SU-DHL-6 (cell line): ENCODE data around the gene FOXK1.

ENCODE experiments used
- H2AFZ ChIP-seq: fragments of 200-600 bp; sonication (generic); 2 replicates; pipeline ENCODE4 v1.6.1; 2014; ENCODE audit warnings: low read depth, mild to moderate bottlenecking, moderate library complexity, mixed read lengths, antibody characterized with exemption, low read length; ENCODE audit not compliant: severe bottlenecking
- H3F3A ChIP-seq: fragments of 200-600 bp; shearing (Covaris generic); 2 replicates; pipeline ENCODE4 v1.6.0; 2016; ENCODE audit warnings: antibody characterized with exemption, mild to moderate bottlenecking; ENCODE audit not compliant: insufficient read depth
- H3K27ac ChIP-seq: fragments of 200-600 bp; sonication (generic); 2 replicates; pipeline ENCODE4 v1.5.1; 2016; ENCODE audit warnings: low read depth, mild to moderate bottlenecking, low read length, moderate library complexity, mixed read lengths
- H3K27me3 ChIP-seq: fragments of 200-600 bp; sonication (generic), shearing (Covaris generic); 2 replicates; pipeline ENCODE4 v1.6.0; 2014; ENCODE audit warnings: mild to moderate bottlenecking, low read length
- H3K36me3 ChIP-seq: fragments of 200-600 bp; sonication (generic); 2 replicates; pipeline ENCODE4 v1.6.1; 2014; ENCODE audit warnings: mild to moderate bottlenecking, low read length, mixed read lengths
- H3K4me2 ChIP-seq: fragments of 300-600, 200-600 bp; shearing (Covaris generic), sonication (generic); 2 replicates; pipeline ENCODE4 v1.6.0; 2014; ENCODE audit warnings: low read length, low read depth, mild to moderate bottlenecking; ENCODE audit not compliant: poor library complexity, severe bottlenecking
- H3K4me3 ChIP-seq: fragments of 200-600 bp; sonication (generic); 2 replicates; pipeline ENCODE4 v1.5.1; 2014; ENCODE audit warnings: antibody characterized with exemption, low read length, mild to moderate bottlenecking, mixed read lengths; ENCODE audit not compliant: insufficient read depth, poor library complexity, severe bottlenecking
- H3K79me2 ChIP-seq: fragments of 200-600 bp; sonication (generic); 2 replicates; pipeline ENCODE4 v1.6.1; 2014; ENCODE audit warnings: mild to moderate bottlenecking, low read length, moderate library complexity; ENCODE audit not compliant: insufficient read depth
- H3K9ac ChIP-seq: fragments of 200-600 bp; sonication (generic); 2 replicates; pipeline ENCODE4 v1.7.0; 2014; ENCODE audit warnings: mild to moderate bottlenecking, low read length
- H3K9me2 ChIP-seq: fragments of 200-600 bp; sonication (generic); replicated peaks from 2 replicates; pipeline ENCODE4 v1.6.1; 2014; ENCODE audit warnings: low read length; ENCODE audit not compliant: insufficient read depth
- H3K9me3 ChIP-seq: fragments of 200-600 bp; sonication (generic); 2 replicates; pipeline ENCODE4 v1.6.1; 2014; ENCODE audit warnings: low read length, mixed read lengths; ENCODE audit not compliant: insufficient read depth
- H4K20me1 ChIP-seq: fragments of 200-600 bp; sonication (generic); 2 replicates; pipeline ENCODE4 v1.6.1; 2014; ENCODE audit warnings: low read depth, mild to moderate bottlenecking, antibody characterized with exemption, low read length, moderate library complexity, mixed read lengths
- CTCF ChIP-seq: fragments of 200-600 bp; sonication (generic); IDR thresholded peaks from one replicate; pipeline ENCODE4 v1.5.1; 2017; ENCODE audit warnings: antibody characterized with exemption, mild to moderate bottlenecking, low read length, moderate library complexity; ENCODE audit not compliant: insufficient read depth, poor library complexity, severe bottlenecking
- EZH2phosphoT487 ChIP-seq: fragments of 200-600 bp; sonication (generic), shearing (Covaris generic); conservative IDR thresholded peaks from 2 replicates; pipeline ENCODE4 v1.6.1; 2018; ENCODE audit warnings: mild to moderate bottlenecking, antibody characterized with exemption, low read length, moderate library complexity, mixed read lengths

Gene FOXK1

GRCh38 chr7:4661871-4662270 lies 20.2 kb upstream of the FOXK1 start:
- Histone ChIP-seq H3K4me2 (no peak overlapping the region), H2AFZ (no peak overlapping the region), H3K27ac (no peak overlapping the region)

GRCh38 chr7:4663239-4664018 lies 18.7 kb upstream of the FOXK1 start:
- TF ChIP-seq CTCF (no peak), EZH2phosphoT487 (no peak)
- Histone ChIP-seq H3K27ac (no peak overlapping the region), H3K4me2 (no peak overlapping the region), H3K36me3 (no peaks in the 10 kb centered on the region), H3K9me3 (peaks cover 14% of the 10 kb centered on the region), H3K4me3 (no peak overlapping the region), H3K9me2 (no peaks in the 10 kb centered on the region), H3K9ac (no peak overlapping the region), H3F3A (no peaks in the 10 kb centered on the region), H4K20me1 (no peaks in the 10 kb centered on the region), H3K79me2 (no peaks in the 10 kb centered on the region), H3K27me3 (no peaks in the 10 kb centered on the region), H2AFZ (no peak overlapping the region)

More at GRCh38 chr7:4661871-4662270, 20.2 kb upstream of the FOXK1 start:
- H3K79me2 ChIP-seq = no peaks in the 10 kb centered on the region
- H3K36me3 ChIP-seq = no peaks in the 10 kb centered on the region
- TF ChIP-seq EZH2phosphoT487 = no peak
- no peak for TF ChIP-seq CTCF
- no peak overlapping the region for H3K4me3 ChIP-seq
- H3K9me3 ChIP-seq = peaks cover 23% of the 10 kb centered on the region
- no peak overlapping the region for H3K9ac ChIP-seq
- no peaks in the 10 kb centered on the region for H4K20me1 ChIP-seq
- H3K9me2 ChIP-seq = no peaks in the 10 kb centered on the region
- H3F3A ChIP-seq = no peaks in the 10 kb centered on the region
- no peaks in the 10 kb centered on the region for H3K27me3 ChIP-seq

- H3K36me3 ChIP-seq = no peaks in the 10 kb centered on the region
- H3K4me3 ChIP-seq = no peak overlapping the region
- no peak overlapping the region for H3K4me2 ChIP-seq
- H4K20me1 ChIP-seq = no peaks in the 10 kb centered on the region
- no peak overlapping the region for H3K27ac ChIP-seq
- no peaks in the 10 kb centered on the region for H3K79me2 ChIP-seq
- H3K9me2 ChIP-seq = no peaks in the 10 kb centered on the region
- H3K27me3 ChIP-seq = no peaks in the 10 kb centered on the region
- peaks cover under 1% of the 10 kb centered on the region; the same call in 1 of the 2 replicates for H3K9me3 ChIP-seq
- H3F3A ChIP-seq = no peaks in the 10 kb centered on the region
- TF ChIP-seq EZH2phosphoT487 (no peak), CTCF (no peak)
- H2AFZ ChIP-seq = no peak overlapping the region
- H3K9ac ChIP-seq = no peak overlapping the region
Measured at GRCh38 chr7:4665661-4666060, 16.4 kb upstream of the FOXK1 start.
